ENCODE data around the gene RAX2.
A peak's percentile ranks its signal among the peaks of the same experiment; 100 is the strongest.

The RAX2 gene

GRCh38 chr19:3788996-3789778 lies 17.2 kb upstream of the RAX2 start:
- H3K36me3 Mint-ChIP-seq (ENCODE audit: low read depth), result no peaks in the 10 kb centered on the region
- no peak overlapping the region for H3K4me3 Mint-ChIP-seq
- H3K4me1 Mint-ChIP-seq (ENCODE audit: low read depth), result peaks cover 21% of the 10 kb centered on the region
- H3K27me3 Mint-ChIP-seq, result no peaks in the 10 kb centered on the region
- H3K27ac Mint-ChIP-seq, result peak overlapping the region; percentile 56
- H3K9me3 Mint-ChIP-seq, result no peaks in the 10 kb centered on the region

DNA sequence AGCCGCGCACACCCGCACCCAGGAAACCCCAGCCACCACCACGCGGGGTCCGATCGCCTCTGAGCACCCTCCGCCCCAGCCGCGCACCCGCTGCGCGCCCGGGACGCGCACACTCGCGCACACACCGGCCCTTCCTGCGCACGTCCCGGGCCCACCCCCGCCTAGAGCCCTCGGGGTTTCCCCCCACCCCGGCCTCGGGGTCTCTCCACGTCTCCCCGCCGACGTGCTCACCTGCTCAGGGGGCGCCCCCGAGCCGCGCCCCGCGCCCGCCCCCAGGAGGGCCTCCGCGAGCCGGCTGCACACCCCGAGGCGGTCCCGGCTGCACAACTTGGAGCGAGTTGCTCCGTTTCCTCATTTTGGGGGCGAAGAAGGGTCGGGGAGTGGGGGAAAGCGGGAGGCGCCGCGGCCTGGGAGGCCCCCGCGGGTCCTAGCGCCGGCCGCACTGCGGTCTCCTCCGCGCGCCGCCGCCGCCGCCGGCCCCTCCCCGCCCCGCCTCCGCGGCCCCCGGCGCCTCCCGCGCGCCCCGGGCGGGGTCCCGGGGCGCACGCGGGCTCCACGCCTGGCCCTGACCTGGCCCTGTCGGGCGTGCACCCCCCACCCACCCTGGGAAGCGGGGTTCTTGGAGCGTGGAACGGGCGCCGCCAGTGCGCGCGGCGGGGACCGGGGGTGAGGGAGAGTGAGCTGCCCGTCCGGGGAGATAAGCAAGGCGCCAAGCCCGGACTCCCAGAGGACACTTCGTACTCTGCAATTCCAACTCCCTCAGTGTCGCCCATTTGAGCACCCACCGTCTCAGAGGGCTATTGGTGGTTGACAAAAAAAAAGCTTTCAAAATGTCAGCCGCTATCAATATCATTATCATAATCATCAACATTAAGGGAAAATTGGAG lies 14.2 kb upstream of the RAX2 start, which contains the start of gene MATK:
TSS of gene MATK (minus strand) at position 444 of the 887 bp plus-strand sequence. CDS start 1,246 bp downstream, outside the sequence.
- Mint-ChIP-seq H3K9me3 (peaks cover 10% of the 10 kb centered on the region), H3K4me3 (peak within 1 kb of the TSS; percentile 84), H3K27ac (peak within 1 kb of the TSS; percentile 80), H3K27me3 (no peaks in the 10 kb centered on the region), H3K4me1 (ENCODE audit: low read depth) (peaks cover 21% of the 10 kb centered on the region), H3K36me3 (ENCODE audit: low read depth) (peaks cover 24% of the 10 kb centered on the region)

- H3K4me1 Mint-ChIP-seq (ENCODE audit: low read depth), result peaks cover 21% of the 10 kb centered on the region
Measured at GRCh38 chr19:3785451-3785937, 13.5 kb upstream of the RAX2 start.

DNA sequence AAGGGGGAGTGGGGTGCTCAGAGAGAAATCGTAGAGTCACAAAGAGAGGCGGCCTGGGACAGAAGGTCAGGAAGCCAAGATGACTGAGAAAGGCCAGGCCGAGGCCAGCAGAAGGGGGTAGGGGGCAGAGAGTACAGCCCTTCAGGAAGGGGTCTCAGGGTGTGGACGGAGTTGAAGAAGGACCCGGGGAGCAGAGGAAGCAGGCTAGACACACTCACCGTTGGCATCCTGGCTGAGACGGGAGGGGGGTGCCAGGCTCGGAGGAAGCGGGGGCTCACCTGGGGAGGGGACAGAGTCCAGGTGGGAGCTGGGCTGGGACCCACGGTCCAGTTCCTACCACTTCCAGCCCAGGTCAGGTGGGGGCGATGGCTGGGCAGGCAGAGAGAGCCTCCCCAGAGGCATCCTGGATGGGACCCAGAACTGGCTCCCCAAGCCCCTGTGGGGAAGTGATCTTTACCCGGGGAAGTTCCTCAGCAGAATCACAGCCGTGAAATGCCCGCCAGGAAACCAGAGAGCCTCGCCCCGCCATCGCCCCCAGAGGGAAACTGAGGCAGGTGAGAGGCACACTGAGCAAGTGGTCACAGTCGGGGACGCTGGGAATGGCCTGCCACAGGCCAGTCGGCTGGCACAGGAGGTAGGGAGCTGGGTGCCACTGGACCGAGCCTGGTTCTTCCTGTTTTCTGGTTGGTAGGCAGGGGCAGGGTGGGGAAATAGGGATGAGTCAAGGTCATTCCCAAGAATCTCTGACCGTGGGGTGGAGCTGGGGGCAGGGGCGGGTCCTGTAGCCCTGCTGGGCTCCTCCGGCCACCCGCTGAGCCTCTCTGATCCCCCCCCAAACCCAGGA lies 12.8 kb upstream of the RAX2 start:
- H3K4me3 Mint-ChIP-seq, result peak overlapping the region; percentile 84
- peaks cover 10% of the 10 kb centered on the region for H3K9me3 Mint-ChIP-seq
- peaks cover 29% of the 10 kb centered on the region for H3K36me3 Mint-ChIP-seq (ENCODE audit: low read depth)
- peak overlapping the region; percentile 76 for H3K27ac Mint-ChIP-seq
- H3K4me1 Mint-ChIP-seq (ENCODE audit: low read depth), result peaks cover 21% of the 10 kb centered on the region
- H3K27me3 Mint-ChIP-seq, result no peaks in the 10 kb centered on the region

More at GRCh38 chr19:3785451-3785937, 13.5 kb upstream of the RAX2 start:
- peak overlapping the region; percentile 84 for H3K4me3 Mint-ChIP-seq
- no peaks in the 10 kb centered on the region for H3K27me3 Mint-ChIP-seq
- peak overlapping the region; percentile 80 for H3K27ac Mint-ChIP-seq
- peaks cover 29% of the 10 kb centered on the region for H3K36me3 Mint-ChIP-seq (ENCODE audit: low read depth)
- H3K9me3 Mint-ChIP-seq, result peaks cover 10% of the 10 kb centered on the region

DNA sequence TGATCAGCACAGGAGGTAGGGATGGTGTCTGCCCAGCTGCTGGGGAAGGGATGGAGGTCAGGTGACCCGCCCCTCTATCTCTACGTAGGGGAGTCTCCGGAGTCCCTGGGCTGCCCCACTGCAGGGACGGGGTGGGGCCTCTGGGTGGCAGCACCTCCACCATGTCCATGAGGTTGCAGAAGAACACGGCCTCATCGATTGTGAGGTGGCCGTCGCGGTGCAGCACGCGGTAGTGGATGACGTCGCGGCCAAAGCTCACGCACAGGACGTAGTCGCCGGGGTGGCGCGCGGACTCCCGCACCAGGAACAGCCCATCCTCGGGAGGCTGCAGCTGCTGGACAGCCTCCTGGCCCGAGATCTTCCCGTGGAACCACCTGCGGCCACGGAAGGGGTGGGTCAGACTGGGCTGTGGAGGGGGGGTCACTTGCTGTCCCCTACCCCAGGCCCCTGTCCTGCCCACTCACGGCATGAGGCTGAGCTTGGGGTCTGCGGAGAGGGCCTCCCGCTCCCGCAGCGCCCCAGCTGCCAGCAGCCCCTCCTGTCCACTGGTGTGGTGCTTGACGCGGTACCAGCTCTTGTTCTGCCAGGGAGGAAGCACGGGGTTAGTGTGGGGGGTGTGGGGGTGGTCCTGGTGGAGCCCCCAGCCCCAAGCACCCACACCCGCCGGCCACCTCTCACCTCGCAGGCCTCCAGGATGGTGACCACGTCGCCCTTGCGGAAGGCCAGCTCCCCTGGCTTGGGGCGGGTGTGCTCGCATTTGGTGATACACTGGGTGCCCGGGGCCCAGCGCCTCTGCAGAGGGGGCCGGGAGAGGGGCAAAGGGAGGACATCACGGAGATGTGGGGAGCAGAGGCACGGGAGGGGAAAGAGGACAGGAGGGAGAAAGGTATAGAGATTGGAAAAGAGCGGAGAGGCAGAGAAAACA lies 11.9 kb upstream of the RAX2 start:
- peaks cover 29% of the 10 kb centered on the region for H3K36me3 Mint-ChIP-seq (ENCODE audit: low read depth)
- peak overlapping the region; percentile 84 for H3K4me3 Mint-ChIP-seq
- H3K27me3 Mint-ChIP-seq, result no peaks in the 10 kb centered on the region
- H3K4me1 Mint-ChIP-seq (ENCODE audit: low read depth), result peaks cover 16% of the 10 kb centered on the region
- H3K27ac Mint-ChIP-seq, result no peak overlapping the region
- H3K9me3 Mint-ChIP-seq, result peaks cover 10% of the 10 kb centered on the region

DNA sequence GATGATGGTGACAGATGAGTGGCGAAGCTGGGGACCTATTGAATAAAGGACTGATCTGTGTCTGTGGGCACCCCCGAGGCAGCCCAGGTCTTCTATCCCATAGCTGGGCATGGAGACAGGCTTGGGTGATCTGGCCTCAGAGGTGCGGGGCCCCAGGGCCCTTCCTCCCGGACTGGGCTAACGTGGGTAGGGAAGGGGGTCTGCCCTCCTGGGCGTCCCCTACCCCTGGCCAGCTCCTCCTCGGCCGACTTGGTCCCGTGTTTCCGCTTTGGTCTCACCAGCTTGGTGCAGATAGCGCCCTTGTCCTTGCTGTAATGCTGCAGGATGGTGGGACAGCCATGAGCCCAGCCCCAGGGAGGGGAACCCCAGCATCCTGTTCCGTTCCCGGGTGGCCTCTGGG lies 10.9 kb upstream of the RAX2 start:
- no peaks in the 10 kb centered on the region for H3K27me3 Mint-ChIP-seq
- no peak overlapping the region for H3K27ac Mint-ChIP-seq
- H3K4me1 Mint-ChIP-seq (ENCODE audit: low read depth), result peaks cover 13% of the 10 kb centered on the region
- peaks cover 10% of the 10 kb centered on the region for H3K9me3 Mint-ChIP-seq
- peaks cover 33% of the 10 kb centered on the region for H3K36me3 Mint-ChIP-seq (ENCODE audit: low read depth)
- no peak overlapping the region for H3K4me3 Mint-ChIP-seq

DNA sequence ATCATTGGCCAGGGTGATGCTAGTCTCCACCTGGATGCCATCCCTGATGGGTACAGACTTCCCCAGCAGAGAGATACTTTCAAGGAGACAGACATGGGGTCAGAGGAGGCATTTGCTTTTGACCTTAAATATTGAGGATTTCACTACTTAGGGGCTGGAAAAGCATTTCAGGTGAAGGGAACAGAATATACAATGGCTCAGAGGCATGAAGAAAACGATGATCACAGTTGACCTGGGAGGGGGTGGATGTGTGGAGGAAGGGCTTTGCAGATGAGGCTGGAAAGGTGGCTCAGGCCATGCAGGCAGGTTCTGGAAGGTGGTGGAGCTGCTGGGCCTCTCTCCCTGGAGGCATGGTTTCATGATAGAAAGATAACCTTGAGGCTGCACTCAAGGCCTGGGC lies 10.3 kb upstream of the RAX2 start:
- peaks cover 33% of the 10 kb centered on the region for H3K36me3 Mint-ChIP-seq (ENCODE audit: low read depth)

DNA sequence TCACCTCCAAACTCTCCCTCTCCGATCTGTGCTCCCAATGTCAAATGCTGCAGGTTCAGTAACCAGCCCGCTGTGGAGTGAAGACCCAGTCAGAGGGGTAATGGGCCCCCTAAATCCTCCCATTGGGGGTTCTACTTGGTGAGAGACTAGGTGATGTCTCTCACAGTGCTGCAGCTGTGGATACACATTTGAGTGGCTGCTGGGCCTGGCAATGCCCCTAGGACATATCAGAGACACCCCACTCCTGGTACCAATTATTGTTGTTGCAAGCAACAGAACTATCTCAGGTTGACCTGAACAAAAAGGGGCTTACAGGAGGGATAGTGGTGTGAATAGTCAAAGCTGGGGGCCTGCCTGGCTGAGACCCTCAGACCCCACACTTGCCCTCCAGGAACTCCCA lies 9.6 kb upstream of the RAX2 start:
- no peaks in the 10 kb centered on the region for H3K27me3 Mint-ChIP-seq
- peaks cover 10% of the 10 kb centered on the region for H3K9me3 Mint-ChIP-seq
- no peak overlapping the region for H3K4me3 Mint-ChIP-seq
- peaks cover 33% of the 10 kb centered on the region for H3K36me3 Mint-ChIP-seq (ENCODE audit: low read depth)
- H3K4me1 Mint-ChIP-seq (ENCODE audit: low read depth), result peaks cover 9% of the 10 kb centered on the region
- H3K27ac Mint-ChIP-seq, result no peak overlapping the region

More for the DNA sequence above, 10.3 kb upstream of the RAX2 start:
- Mint-ChIP-seq H3K9me3 (peaks cover 10% of the 10 kb centered on the region), H3K27me3 (no peaks in the 10 kb centered on the region), H3K4me3 (no peak overlapping the region), H3K27ac (no peak overlapping the region), H3K4me1 (ENCODE audit: low read depth) (peaks cover 13% of the 10 kb centered on the region)

- Mint-ChIP-seq H3K27ac (no peak overlapping the region), H3K4me3 (no peak overlapping the region), H3K9me3 (peaks cover 10% of the 10 kb centered on the region), H3K27me3 (no peaks in the 10 kb centered on the region), H3K36me3 (ENCODE audit: low read depth) (peaks cover 33% of the 10 kb centered on the region), H3K4me1 (ENCODE audit: low read depth) (peaks cover 7% of the 10 kb centered on the region)
Measured at GRCh38 chr19:3780786-3781304, 8.8 kb upstream of the RAX2 start.

DNA sequence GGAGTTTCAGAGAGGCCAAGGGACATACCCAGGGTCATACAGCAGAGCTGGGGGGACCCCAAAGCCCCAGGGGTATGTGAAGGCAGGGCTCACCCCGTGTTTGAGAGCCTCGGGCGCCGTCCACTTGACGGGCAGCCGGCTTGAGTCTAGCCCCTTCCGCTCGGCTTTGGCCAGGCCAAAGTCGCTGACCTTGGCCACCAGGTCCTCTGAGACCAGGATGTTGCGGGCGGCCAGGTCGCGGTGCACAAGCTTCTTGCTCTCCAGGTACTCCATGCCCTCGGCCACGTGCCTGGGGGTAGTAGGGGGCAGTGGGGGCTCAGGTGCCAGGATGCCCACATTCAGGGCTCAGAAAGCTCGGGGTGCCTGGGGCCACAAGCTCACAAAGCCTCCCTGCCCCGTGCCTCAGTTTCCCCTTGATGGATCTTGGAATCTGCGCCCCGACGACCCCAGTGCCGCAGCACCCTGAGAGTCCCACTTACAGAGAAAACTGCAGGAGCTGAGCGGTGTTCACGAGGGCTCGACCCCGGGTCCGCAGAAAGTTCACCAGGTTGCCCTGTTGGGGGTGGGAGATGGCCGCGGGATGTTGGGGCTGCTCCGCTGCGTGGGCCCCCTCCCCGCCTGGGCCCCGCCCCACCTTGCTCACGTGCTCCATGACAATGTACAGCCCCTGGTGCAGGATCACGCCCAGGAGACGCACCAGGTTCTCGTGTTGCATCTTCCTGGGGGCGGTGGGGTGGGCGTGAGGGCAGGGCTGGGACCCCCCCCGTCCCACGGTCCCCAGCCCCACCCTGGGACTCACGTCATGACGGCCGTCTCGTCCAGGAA lies 7.1 kb upstream of the RAX2 start:
- H3K27ac Mint-ChIP-seq, result no peak overlapping the region
- H3K4me1 Mint-ChIP-seq (ENCODE audit: low read depth), result no peaks in the 10 kb centered on the region
- no peaks in the 10 kb centered on the region for H3K27me3 Mint-ChIP-seq
- H3K36me3 Mint-ChIP-seq (ENCODE audit: low read depth), result peaks cover 33% of the 10 kb centered on the region
- no peak overlapping the region for H3K4me3 Mint-ChIP-seq
- peaks cover 10% of the 10 kb centered on the region for H3K9me3 Mint-ChIP-seq

- Mint-ChIP-seq H3K27me3 (no peaks in the 10 kb centered on the region), H3K4me3 (no peak overlapping the region), H3K4me1 (ENCODE audit: low read depth) (no peaks in the 10 kb centered on the region), H3K27ac (no peak overlapping the region), H3K36me3 (ENCODE audit: low read depth) (peaks cover 28% of the 10 kb centered on the region), H3K9me3 (peaks cover 10% of the 10 kb centered on the region)
Measured at GRCh38 chr19:3778104-3778867, 6.3 kb upstream of the RAX2 start.

- Mint-ChIP-seq H3K9me3 (peaks cover 2% of the 10 kb centered on the region), H3K36me3 (ENCODE audit: low read depth) (peaks cover 13% of the 10 kb centered on the region), H3K27ac (no peak overlapping the region), H3K27me3 (no peaks in the 10 kb centered on the region), H3K4me1 (ENCODE audit: low read depth) (no peaks in the 10 kb centered on the region), H3K4me3 (no peak overlapping the region)
Measured at GRCh38 chr19:3776479-3777040, 4.5 kb upstream of the RAX2 start.

All from stimulated activated naive CD8-positive, alpha-beta T cell treated with anti-CD3 and anti-CD28 coated beads, Interleukin-15, Interleukin-2, amounts not matched to agents 100 ng/mL and 50 ng/mL, for 24 hours (primary cell).